ENCODE measurements around the gene OR1E2.
"Not testable (repeated sequence)": the region's sequence is repeated elsewhere in the genome, so short reads cannot be mapped to it uniquely, and the experiment has no call there.

OR1E2 gene

GRCh38 chr17:3397801-3398200 is 35.8 kb downstream of the OR1E2 start:
- not testable (repeated sequence) for H3K79me2 ChIP-seq (ENCODE audit: control insufficient read depth, insufficient read depth, low read length); DNase-seq; H3K27ac ChIP-seq (ENCODE audit: low read depth, low read length); H2BK5ac ChIP-seq (ENCODE audit: low read length); H3K9ac ChIP-seq (ENCODE audit: low read length); H3K56ac ChIP-seq (ENCODE audit: low read length); H3K4me3 ChIP-seq (ENCODE audit: low read length); H2BK15ac ChIP-seq (replicated peaks; ENCODE audit: low read depth); H3K4me2 ChIP-seq (ENCODE audit: low read length); H3K23ac ChIP-seq (ENCODE audit: low read length); H3K4me1 ChIP-seq (ENCODE audit: control insufficient read depth, low read depth, low read length); H3K4ac ChIP-seq (ENCODE audit: low read depth, low read length); H4K5ac ChIP-seq (ENCODE audit: low read length); H3K79me1 ChIP-seq (ENCODE audit: low read length); H3K18ac ChIP-seq (ENCODE audit: low read length); H3K36me3 ChIP-seq (ENCODE audit: control insufficient read depth, insufficient read depth, low read length); H4K8ac ChIP-seq (ENCODE audit: low read depth, low read length); H2BK120ac ChIP-seq (ENCODE audit: low read depth, low read length); H3K27me3 ChIP-seq (ENCODE audit: insufficient read depth, low read length, poor library complexity); H2AK5ac ChIP-seq (ENCODE audit: low read length)
- no CpG with 5 or more reads among the region's 7 CpGs for WGBS (ENCODE audit: extremely low coverage, insufficient coverage, low lambda C conversion rate)

DNA sequence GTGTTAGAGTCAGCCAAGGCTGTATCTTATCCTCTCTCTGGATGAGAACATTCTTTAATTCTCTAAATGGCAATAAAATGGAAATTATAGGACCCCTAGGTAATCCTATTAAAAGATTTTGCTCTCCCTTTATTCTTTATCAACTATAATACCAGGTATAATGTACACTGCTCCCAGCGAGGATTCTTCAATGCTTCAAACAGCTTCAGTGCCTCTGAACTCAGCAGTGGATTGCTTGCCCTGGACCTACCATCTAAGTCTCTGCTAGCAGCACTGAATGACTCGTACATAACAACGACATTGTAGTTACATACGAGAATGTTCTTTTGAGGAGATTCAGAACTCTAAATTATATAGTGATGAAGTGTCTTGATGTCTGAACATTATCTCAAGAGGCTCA is 43.9 kb downstream of the OR1E2 start:
- Histone ChIP-seq H3K27me3 (ENCODE audit: insufficient read depth, low read length, poor library complexity) (no peaks in the 10 kb centered on the region), H2BK5ac (ENCODE audit: low read length) (no peak overlapping the region), H2BK15ac (replicated peaks; ENCODE audit: low read depth) (no peak overlapping the region), H3K79me1 (ENCODE audit: low read length) (no peaks in the 10 kb centered on the region), H4K8ac (ENCODE audit: low read depth, low read length) (no peak overlapping the region), H3K4me3 (ENCODE audit: low read length) (no peak overlapping the region), H4K5ac (ENCODE audit: low read length) (no peak overlapping the region), H3K27ac (ENCODE audit: low read depth, low read length) (no peak overlapping the region), H2AK5ac (ENCODE audit: low read length) (no peak overlapping the region), H3K56ac (ENCODE audit: low read length) (no peak overlapping the region), H3K23ac (ENCODE audit: low read length) (no peak overlapping the region), H3K9ac (ENCODE audit: low read length) (no peak overlapping the region), H3K18ac (ENCODE audit: low read length) (no peak overlapping the region), H3K36me3 (ENCODE audit: control insufficient read depth, insufficient read depth, low read length) (no peaks in the 10 kb centered on the region), H2BK120ac (ENCODE audit: low read depth, low read length) (no peak overlapping the region), H3K79me2 (ENCODE audit: control insufficient read depth, insufficient read depth, low read length) (no peaks in the 10 kb centered on the region), H3K4me2 (ENCODE audit: low read length) (no peak overlapping the region), H3K4ac (ENCODE audit: low read depth, low read length) (no peak overlapping the region), H3K4me1 (ENCODE audit: control insufficient read depth, low read depth, low read length) (no peaks in the 10 kb centered on the region)
- no CpG with 5 or more reads among the region's 4 CpGs for WGBS (ENCODE audit: extremely low coverage, insufficient coverage, low lambda C conversion rate)
- DNase-seq, result no peak

DNA sequence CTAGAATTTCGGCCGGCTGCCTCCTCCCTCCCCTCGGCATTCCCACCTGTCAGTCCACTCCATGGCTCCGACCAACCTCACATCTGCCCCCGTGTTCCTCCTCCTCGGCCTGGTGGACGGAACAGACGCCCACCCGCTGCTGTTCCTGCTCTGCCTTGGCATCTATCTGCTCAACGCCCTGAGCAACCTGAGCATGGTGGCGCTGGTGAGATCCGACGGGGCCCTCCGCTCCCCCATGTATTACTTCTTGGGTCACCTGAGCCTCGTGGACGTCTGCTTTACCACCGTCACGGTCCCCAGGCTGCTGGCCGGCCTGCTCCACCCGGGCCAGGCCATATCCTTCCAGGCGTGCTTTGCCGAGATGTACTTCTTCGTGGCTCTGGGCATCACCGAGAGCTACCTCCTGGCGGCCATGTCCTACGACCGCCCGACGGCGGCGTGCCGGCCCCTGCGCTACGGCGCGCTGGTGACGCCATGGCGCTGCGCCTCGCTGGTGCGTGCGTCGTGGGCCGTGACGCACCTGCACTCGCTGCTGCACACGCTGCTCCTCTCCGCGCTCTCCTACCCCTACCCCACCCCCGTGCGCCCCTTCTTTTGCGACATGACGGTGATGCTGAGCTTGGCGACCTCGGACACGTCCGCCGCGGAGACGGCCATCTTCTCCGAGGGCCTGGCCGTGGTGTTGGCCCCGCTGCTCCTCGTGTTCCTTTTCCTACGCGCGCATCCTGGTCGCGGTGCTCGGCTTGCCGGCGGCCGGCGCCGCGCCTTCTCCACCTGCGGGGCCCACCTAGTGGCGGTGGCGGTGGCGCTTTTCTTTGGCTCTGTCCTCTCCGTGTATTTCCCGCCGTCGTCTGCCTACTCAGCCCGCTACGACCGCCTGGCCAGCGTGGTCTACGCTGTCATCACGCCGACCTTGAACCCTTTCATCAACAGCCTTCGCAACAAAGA is 47.5 kb downstream of the OR1E2 start, which contains the start of gene OR3A2:
Gene OR3A2 (minus strand): TSS at position 440 of the 948 bp plus-strand sequence.
- H4K5ac ChIP-seq (ENCODE audit: low read length), result no peak within 1 kb of the TSS
- no peaks in the 10 kb centered on the region for H3K79me1 ChIP-seq (ENCODE audit: low read length)
- no peak within 1 kb of the TSS for H3K4ac ChIP-seq (ENCODE audit: low read depth, low read length)
- peak; percentile 3 for DNase-seq
- H3K4me2 ChIP-seq (ENCODE audit: low read length), result no peak within 1 kb of the TSS
- WGBS (ENCODE audit: extremely low coverage, insufficient coverage, low lambda C conversion rate), result no CpG with 5 or more reads among the region's 92 CpGs
- no peaks in the 10 kb centered on the region for H3K36me3 ChIP-seq (ENCODE audit: control insufficient read depth, insufficient read depth, low read length)
- H3K23ac ChIP-seq (ENCODE audit: low read length), result no peak within 1 kb of the TSS
- no peak within 1 kb of the TSS for H3K9ac ChIP-seq (ENCODE audit: low read length)
- no peaks in the 10 kb centered on the region for H3K27me3 ChIP-seq (ENCODE audit: insufficient read depth, low read length, poor library complexity)
- no peaks in the 10 kb centered on the region for H3K4me1 ChIP-seq (ENCODE audit: control insufficient read depth, low read depth, low read length)
- no peak within 1 kb of the TSS for H3K4me3 ChIP-seq (ENCODE audit: low read length)
- H2BK15ac ChIP-seq (replicated peaks; ENCODE audit: low read depth), result no peak within 1 kb of the TSS
- H3K79me2 ChIP-seq (ENCODE audit: control insufficient read depth, insufficient read depth, low read length), result no peaks in the 10 kb centered on the region
- H3K18ac ChIP-seq (ENCODE audit: low read length), result no peak within 1 kb of the TSS
- H2AK5ac ChIP-seq (ENCODE audit: low read length), result no peak within 1 kb of the TSS
- H2BK5ac ChIP-seq (ENCODE audit: low read length), result no peak within 1 kb of the TSS
- no peak within 1 kb of the TSS for H4K8ac ChIP-seq (ENCODE audit: low read depth, low read length)
- no peak within 1 kb of the TSS for H3K56ac ChIP-seq (ENCODE audit: low read length)
- no peak within 1 kb of the TSS for H3K27ac ChIP-seq (ENCODE audit: low read depth, low read length)
- H2BK120ac ChIP-seq (ENCODE audit: low read depth, low read length), result no peak within 1 kb of the TSS

All from mesendoderm (in vitro differentiated cells).